ENCODE data around the gene NHSL1. TPM values are rescaled to one million over a fixed set of nuclear protein-coding genes. Genes with fewer than 3 reads are reported as not detected.

NHSL1 gene
- total and polyA plus RNA-seq, 9 of the 15 experiments (the other 6 are each of a cell fraction or from before 2014, with no cell fraction given), result 0.09 to 0.20 TPM; not detected in 7

GRCh38 chr6:138546733-138547185 lies 47.5 kb upstream of the NHSL1 start:
- DNase-seq (ENCODE audit: extremely low read depth in 1 of 4, low spot score in 3 of 4) (no peak), ATAC-seq (no peak), FAIRE-seq (no peak)
- H3K4me2 ChIP-seq (ENCODE audit: insufficient read depth, low read length), result no peak overlapping the region
- H3K79me2 ChIP-seq (ENCODE audit: control insufficient read depth, insufficient read depth, low read length), result no peaks in the 10 kb centered on the region
- POLR2A ChIA-PET, result interaction anchor here (1.3 kb wide), 1 partner anchor 8 kb away, joined by 3 read pairs; no protein-coding TSS in a partner anchor
- TF ChIP-seq ZSCAN29 (IDR thresholded peaks at IDR 0.05), result no peak
- TF ChIP-seq CTCF (IDR thresholded peaks at IDR 0.05 in 2 of 3, conservative IDR thresholded peaks at IDR 0.05 in 1 of 3; ENCODE audit: insufficient read depth in 2 of 3, low read depth in 1 of 3, low read length in 3 of 3), result no peak
- no peak for TF ChIP-seq SRSF7 (optimal IDR thresholded peaks at IDR 0.05; ENCODE audit: low read depth, low read length)
- no peak for TF ChIP-seq MBD2 (IDR thresholded peaks at IDR 0.05; ENCODE audit: borderline replicate concordance, low read depth)
- no peak for TF ChIP-seq PYGO2 (tag; IDR thresholded peaks at IDR 0.05)
- TF ChIP-seq ZNF282 (CRISPR knock-in tag; IDR thresholded peaks at IDR 0.05), result no peak
- no peak for TF ChIP-seq ZC3H4 (CRISPR knock-in tag; IDR thresholded peaks at IDR 0.05; ENCODE audit: borderline replicate concordance)
- H3K9ac ChIP-seq (ENCODE audit: insufficient read depth in 1 of 2, low read depth in 2 of 2, low read length in 2 of 2), result no peak overlapping the region
- no peaks in the 10 kb centered on the region for H3K36me3 ChIP-seq (ENCODE audit: control insufficient read depth, insufficient read depth, low read length)
- H3K27me3 ChIP-seq (ENCODE audit: control insufficient read depth in 2 of 2, insufficient read depth in 2 of 2, low read length in 2 of 2), result peaks cover 17 to 34% of the 10 kb centered on the region in 2 experiments
- H3K4me3 ChIP-seq, result no peak overlapping the region
- no peak overlapping the region for H2AFZ ChIP-seq (ENCODE audit: low read depth, low read length)
- intact Hi-C loops (cut with micrococcal nuclease), result no loop called here
- no peaks in the 10 kb centered on the region for H3K9me1 ChIP-seq (ENCODE audit: control insufficient read depth, insufficient read depth, low read length)
- in situ Hi-C loops (cut with MboI), result no loop called here
- H4K20me1 ChIP-seq (replicated peaks; ENCODE audit: control insufficient read depth, insufficient read depth, low read length), result no peaks in the 10 kb centered on the region
- CTCF ChIA-PET (ENCODE audit: low intra/inter-chr PET ratio), result no interaction called here
- H3K9me3 ChIP-seq (replicated peaks; ENCODE audit: control insufficient read depth, insufficient read depth, low read depth, low read length), result no peaks in the 10 kb centered on the region
- 1% methylated on average over 5 of the region's 5 CpGs for WGBS (ENCODE audit: insufficient coverage, low coverage, missing lambda C conversion rate)
- no peak overlapping the region for H3K27ac ChIP-seq (ENCODE audit: extremely low read depth, low read depth, low read length)
- BruUV-seq (replicated peaks), result no TSS peak
- H3K4me1 ChIP-seq (replicated peaks in 1 of 2; ENCODE audit: control insufficient read depth in 2 of 2, insufficient read depth in 2 of 2, low read length in 2 of 2), result no peaks in the 10 kb centered on the region

Data from K562 (cell line).